Posterior cingulate gyrus (tissue), 11 donors: ENCODE measurements around the gene DGLUCY.
"Not testable (repeated sequence)": the region's sequence is repeated elsewhere in the genome, so short reads cannot be mapped to it uniquely, and the experiment has no call there.

Experiments
- DNase-seq, 10 donors: peaks; one replicate each; pipeline versions ENCODE4 v3.0.0 to v3.0.0-alpha.2; 2020 to 2021; ENCODE audit warnings: mixed read lengths in 3 of 10
- intact Hi-C: fragments of 100-400 bp; cut with DNase I; formaldehyde crosslinking; loops from one replicate; pipeline ENCODE4 v1.15.1; 2023

DGLUCY gene

GRCh38 chr14:91193069-91193468 is 79.2 kb downstream of the DGLUCY start:
- intact Hi-C loops = no loop called here
- peak in 3 of 10 donors; percentile 26 to 56 (median 47) for DNase-seq

GRCh38 chr14:91195881-91196280 is 82.0 kb downstream of the DGLUCY start:
- intact Hi-C loops = no loop called here
- DNase-seq = peak in 2 of 10 donors; percentile 13 to 69

GRCh38 chr14:91197631-91198030 is 83.8 kb downstream of the DGLUCY start:
- no peak for DNase-seq
- intact Hi-C loops = no loop called here

- peak in 1 of 10 donors; percentile 2 for DNase-seq
- intact Hi-C loops = not testable (repeated sequence)
These were observed 86.9 kb downstream of the DGLUCY start for GRCh38 chr14:91200802-91201201.

GRCh38 chr14:91202234-91202974 is 88.5 kb downstream of the DGLUCY start:
- intact Hi-C loops = no loop called here
- peak in 2 of 10 donors; percentile 23 to 55 for DNase-seq

GRCh38 chr14:91204657-91205056 is 90.8 kb downstream of the DGLUCY start:
- intact Hi-C loops = no loop called here
- peak in 1 of 10 donors; percentile 67 for DNase-seq

- DNase-seq = peak in 1 of 10 donors; percentile 9
- intact Hi-C loops = no loop called here
These were observed 91.6 kb downstream of the DGLUCY start for GRCh38 chr14:91205459-91205858.

GRCh38 chr14:91207008-91207407 is 93.1 kb downstream of the DGLUCY start:
- intact Hi-C loops = no loop called here

GRCh38 chr14:91211017-91211416 is 97.1 kb downstream of the DGLUCY start:
- intact Hi-C loops = no loop called here
- no peak for DNase-seq

More at GRCh38 chr14:91207008-91207407, 93.1 kb downstream of the DGLUCY start:
- DNase-seq = peak in 1 of 10 donors; percentile 25

GRCh38 chr14:91214306-91214705 is 100.4 kb downstream of the DGLUCY start:
- DNase-seq = peak in 1 of 10 donors; percentile 66
- intact Hi-C loops = no loop called here

GRCh38 chr14:91215381-91215780 is 101.5 kb downstream of the DGLUCY start:
- peak in 1 of 10 donors; percentile 57 for DNase-seq
- intact Hi-C loops = no loop called here

GRCh38 chr14:91216731-91217226 is 102.9 kb downstream of the DGLUCY start:
- peak in 1 of 10 donors; percentile 65 for DNase-seq
- intact Hi-C loops = no loop called here

- intact Hi-C loops = no loop called here
- no peak for DNase-seq
These were observed 104.1 kb downstream of the DGLUCY start for GRCh38 chr14:91218014-91218413.

GRCh38 chr14:91219517-91220389 is 105.9 kb downstream of the DGLUCY start:
- DNase-seq = peak in 1 of 10 donors; percentile 50
- intact Hi-C loops = no loop called here

GRCh38 chr14:91220581-91221000 is 106.7 kb downstream of the DGLUCY start:
- intact Hi-C loops = no loop called here
- DNase-seq = peak in 1 of 10 donors; percentile 78

GRCh38 chr14:91221270-91221669 is 107.4 kb downstream of the DGLUCY start:
- DNase-seq = no peak
- intact Hi-C loops = no loop called here

- intact Hi-C loops = no loop called here
These were observed 109.3 kb downstream of the DGLUCY start for GRCh38 chr14:91223028-91223783.

GRCh38 chr14:91225025-91225424 is 111.2 kb downstream of the DGLUCY start:
- no peak for DNase-seq
- intact Hi-C loops = no loop called here

More at GRCh38 chr14:91223028-91223783, 109.3 kb downstream of the DGLUCY start:
- peak in 1 of 10 donors; percentile 3 for DNase-seq

GRCh38 chr14:91226360-91226759 is 112.5 kb downstream of the DGLUCY start:
- DNase-seq, intact Hi-C loops: not testable (repeated sequence)

- intact Hi-C loops = no loop called here
- DNase-seq = peak in 2 of 10 donors; percentile 1 to 25
These were observed 113.3 kb downstream of the DGLUCY start for GRCh38 chr14:91227183-91227628.
